SK-N-SH (cell line): Measurements from ENCODE around the gene CLTCL1.

ENCODE experiments used
- CHD2 ChIP-seq: fragments of 150-350 bp; IDR thresholded peaks from 2 replicates; pipeline ENCODE4 v1.6.1; 2018; ENCODE audit warnings: low read length; ENCODE audit not compliant: partially characterized antibody
- CTCF ChIP-seq: fragments of 200-600 bp; sonication (generic); IDR thresholded peaks from 2 replicates; pipeline ENCODE4 v1.6.1; 2017; ENCODE audit warnings: antibody characterized with exemption, mild to moderate bottlenecking, moderate library complexity
- EP300 ChIP-seq, 2 experiments: IDR thresholded peaks; 2 replicates each; pipeline versions ENCODE4 v1.4.0 to v1.6.1; 2012; ENCODE audit warnings: borderline replicate concordance in 1 of 2, low read depth in 1 of 2, low read length in 1 of 2
- JUND ChIP-seq: IDR thresholded peaks from 2 replicates; pipeline ENCODE4 v1.4.0; 2012
- POLR2AphosphoS5 ChIP-seq: IDR thresholded peaks from 2 replicates; pipeline ENCODE4 v1.6.1; 2012; ENCODE audit warnings: low read depth, low read length
- RFX5 ChIP-seq: IDR thresholded peaks from 2 replicates; pipeline ENCODE4 v1.6.1; 2012; ENCODE audit warnings: mild to moderate bottlenecking, improper control_type of control experiment, low read length
- SIN3A ChIP-seq: IDR thresholded peaks from 2 replicates; pipeline ENCODE4 v1.6.1; 2012; ENCODE audit warnings: low read depth, mild to moderate bottlenecking, low read length, moderate library complexity, borderline replicate concordance
- SMC3 ChIP-seq: IDR thresholded peaks from 2 replicates; pipeline ENCODE4 v1.6.1; 2012; ENCODE audit warnings: low read depth, low read length, improper control_type of control experiment
- TEAD4 ChIP-seq: IDR thresholded peaks from 2 replicates; pipeline ENCODE4 v1.4.0; 2012; ENCODE audit warnings: mild to moderate bottlenecking, borderline replicate concordance; ENCODE audit not compliant: insufficient read depth
- USF2 ChIP-seq: fragments of 150-350 bp; IDR thresholded peaks from 2 replicates; pipeline ENCODE4 v1.6.1; 2017; ENCODE audit warnings: antibody characterized with exemption, low read length, low read depth, borderline replicate concordance
- YY1 ChIP-seq: IDR thresholded peaks from 2 replicates; pipeline ENCODE4 v1.4.0; 2012; ENCODE audit warnings: low read depth, mild to moderate bottlenecking
- TF ChIP-seq, protein P1 (sequence below): IDR thresholded peaks from 2 replicates; pipeline ENCODE4 v1.6.1; 2012; ENCODE audit warnings: mild to moderate bottlenecking, low read depth, low read length, moderate library complexity
- TF ChIP-seq, protein P2 (sequence below): IDR thresholded peaks from 2 replicates; pipeline ENCODE4 v1.4.0; 2012; ENCODE audit warnings: low read depth

GRCh38 chr22:19148417-19149046 lies 143.0 kb downstream of the CLTCL1 start:
- TF ChIP-seq POLR2AphosphoS5 = no peak
- no peak for TF ChIP-seq CTCF
- TF ChIP-seq, protein P1, sequence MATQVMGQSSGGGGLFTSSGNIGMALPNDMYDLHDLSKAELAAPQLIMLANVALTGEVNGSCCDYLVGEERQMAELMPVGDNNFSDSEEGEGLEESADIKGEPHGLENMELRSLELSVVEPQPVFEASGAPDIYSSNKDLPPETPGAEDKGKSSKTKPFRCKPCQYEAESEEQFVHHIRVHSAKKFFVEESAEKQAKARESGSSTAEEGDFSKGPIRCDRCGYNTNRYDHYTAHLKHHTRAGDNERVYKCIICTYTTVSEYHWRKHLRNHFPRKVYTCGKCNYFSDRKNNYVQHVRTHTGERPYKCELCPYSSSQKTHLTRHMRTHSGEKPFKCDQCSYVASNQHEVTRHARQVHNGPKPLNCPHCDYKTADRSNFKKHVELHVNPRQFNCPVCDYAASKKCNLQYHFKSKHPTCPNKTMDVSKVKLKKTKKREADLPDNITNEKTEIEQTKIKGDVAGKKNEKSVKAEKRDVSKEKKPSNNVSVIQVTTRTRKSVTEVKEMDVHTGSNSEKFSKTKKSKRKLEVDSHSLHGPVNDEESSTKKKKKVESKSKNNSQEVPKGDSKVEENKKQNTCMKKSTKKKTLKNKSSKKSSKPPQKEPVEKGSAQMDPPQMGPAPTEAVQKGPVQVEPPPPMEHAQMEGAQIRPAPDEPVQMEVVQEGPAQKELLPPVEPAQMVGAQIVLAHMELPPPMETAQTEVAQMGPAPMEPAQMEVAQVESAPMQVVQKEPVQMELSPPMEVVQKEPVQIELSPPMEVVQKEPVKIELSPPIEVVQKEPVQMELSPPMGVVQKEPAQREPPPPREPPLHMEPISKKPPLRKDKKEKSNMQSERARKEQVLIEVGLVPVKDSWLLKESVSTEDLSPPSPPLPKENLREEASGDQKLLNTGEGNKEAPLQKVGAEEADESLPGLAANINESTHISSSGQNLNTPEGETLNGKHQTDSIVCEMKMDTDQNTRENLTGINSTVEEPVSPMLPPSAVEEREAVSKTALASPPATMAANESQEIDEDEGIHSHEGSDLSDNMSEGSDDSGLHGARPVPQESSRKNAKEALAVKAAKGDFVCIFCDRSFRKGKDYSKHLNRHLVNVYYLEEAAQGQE = no peak
- TF ChIP-seq CHD2 = no peak
- TF ChIP-seq TEAD4 = no peak
- TF ChIP-seq SMC3 = no peak
- TF ChIP-seq RFX5 = no peak
- TF ChIP-seq USF2 = no peak
- TF ChIP-seq, protein P2, sequence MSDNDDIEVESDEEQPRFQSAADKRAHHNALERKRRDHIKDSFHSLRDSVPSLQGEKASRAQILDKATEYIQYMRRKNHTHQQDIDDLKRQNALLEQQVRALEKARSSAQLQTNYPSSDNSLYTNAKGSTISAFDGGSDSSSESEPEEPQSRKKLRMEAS = no peak
- TF ChIP-seq JUND = no peak
- no peak for TF ChIP-seq EP300 (IDR thresholded peaks at IDR 0.05; ENCODE audit: borderline replicate concordance in 1 of 2, low read depth in 1 of 2, low read length in 1 of 2)
- no peak for TF ChIP-seq YY1
- no peak for TF ChIP-seq SIN3A
